HG03045 (cell line): ENCODE data around the gene EFEMP2.
A peak's percentile ranks its signal among the peaks of the same experiment; 100 is the strongest.

Experiments
- ATAC-seq: cut with Tn5 transposase; IDR thresholded peaks from one replicate; pipeline ENCODE4 v1.9.1; 2021; ENCODE audit warnings: mild to moderate bottlenecking, moderate library complexity; ENCODE audit not compliant: unreplicated experiment

The EFEMP2 gene

DNA sequence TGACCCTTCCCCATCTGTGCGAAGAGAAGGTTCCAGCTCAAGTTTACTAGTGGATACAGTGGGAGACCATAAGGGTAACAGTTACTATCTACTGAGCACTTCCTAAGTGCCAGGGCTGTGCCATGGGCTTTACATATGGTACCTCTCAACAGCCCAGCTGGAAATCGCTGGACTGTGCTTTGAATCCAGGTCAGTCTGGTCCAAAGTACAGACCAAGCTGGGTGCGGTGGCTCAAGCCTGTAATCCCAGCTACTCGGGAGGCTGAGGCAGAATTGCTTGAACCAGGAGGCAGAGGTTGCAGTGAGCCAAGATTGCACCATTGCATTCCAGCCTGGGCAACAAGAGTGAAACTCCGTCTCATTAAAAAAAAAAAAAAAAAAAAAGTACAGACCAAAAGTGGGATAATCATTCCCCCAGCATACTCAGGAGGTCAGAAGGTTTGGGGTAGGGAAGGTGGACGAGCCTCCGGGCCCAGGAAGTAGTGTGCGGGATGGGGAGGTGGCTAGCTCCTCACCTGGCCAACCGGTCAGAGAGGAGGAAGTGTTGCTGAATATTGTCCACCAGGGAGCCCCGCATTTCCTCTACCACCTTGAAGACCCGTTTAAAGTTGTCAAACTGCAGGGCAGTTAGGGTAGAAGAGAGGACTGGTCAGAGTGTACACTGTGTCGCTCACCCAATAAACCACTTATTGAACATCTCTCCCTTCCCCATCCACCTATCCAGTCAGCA, 13.4 kb upstream of the EFEMP2 start:
- ATAC-seq: no peak

GRCh38 chr11:65885231-65885630, 12.6 kb upstream of the EFEMP2 start:
- no peak for ATAC-seq

GRCh38 chr11:65884716-65885092, 12.1 kb upstream of the EFEMP2 start:
- ATAC-seq: no peak

DNA sequence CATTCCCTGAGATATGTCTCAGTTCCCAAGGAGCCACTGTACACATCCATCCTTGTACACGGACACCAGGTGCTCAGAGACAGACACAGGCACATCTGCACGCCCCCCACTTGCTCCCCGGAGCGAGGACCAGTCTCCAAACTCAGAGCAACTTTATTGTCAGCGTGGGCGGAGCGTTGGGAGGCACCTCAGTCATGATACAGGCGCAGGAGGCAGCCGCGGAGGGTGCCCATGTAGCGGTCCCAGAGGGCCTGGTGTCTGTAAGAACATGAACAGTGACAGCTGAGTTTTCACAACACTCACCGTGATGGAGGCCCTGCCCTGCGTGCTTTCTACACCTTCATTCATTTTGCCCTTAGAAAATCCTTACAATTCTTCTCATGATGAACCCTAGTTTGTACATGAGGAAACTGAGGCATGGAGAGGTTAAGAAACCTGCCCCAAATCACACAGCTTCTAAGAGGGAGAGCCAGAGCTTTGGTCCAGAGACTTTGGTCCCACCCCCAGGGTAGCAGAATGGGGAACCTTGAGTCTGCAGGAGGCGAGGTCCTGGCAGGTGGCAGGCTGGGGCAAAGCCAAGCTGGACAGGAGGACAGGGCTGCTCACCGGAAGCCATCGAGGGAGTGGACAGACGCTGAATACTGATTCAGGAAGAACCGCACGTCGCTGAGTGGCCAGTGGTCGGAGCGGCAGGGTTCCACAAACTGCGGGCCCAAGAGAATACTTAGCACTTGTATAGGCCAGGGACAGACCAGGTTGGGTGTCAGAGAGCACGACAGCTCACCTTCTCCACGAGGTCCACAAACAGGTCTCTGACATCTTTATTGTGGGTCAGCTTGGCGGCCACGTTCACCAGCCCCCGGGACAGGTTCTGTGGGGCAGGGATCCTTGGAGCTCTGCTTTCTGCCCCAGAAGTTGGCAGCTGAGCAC, 11.5 kb upstream of the EFEMP2 start:
- ATAC-seq: no peak

DNA sequence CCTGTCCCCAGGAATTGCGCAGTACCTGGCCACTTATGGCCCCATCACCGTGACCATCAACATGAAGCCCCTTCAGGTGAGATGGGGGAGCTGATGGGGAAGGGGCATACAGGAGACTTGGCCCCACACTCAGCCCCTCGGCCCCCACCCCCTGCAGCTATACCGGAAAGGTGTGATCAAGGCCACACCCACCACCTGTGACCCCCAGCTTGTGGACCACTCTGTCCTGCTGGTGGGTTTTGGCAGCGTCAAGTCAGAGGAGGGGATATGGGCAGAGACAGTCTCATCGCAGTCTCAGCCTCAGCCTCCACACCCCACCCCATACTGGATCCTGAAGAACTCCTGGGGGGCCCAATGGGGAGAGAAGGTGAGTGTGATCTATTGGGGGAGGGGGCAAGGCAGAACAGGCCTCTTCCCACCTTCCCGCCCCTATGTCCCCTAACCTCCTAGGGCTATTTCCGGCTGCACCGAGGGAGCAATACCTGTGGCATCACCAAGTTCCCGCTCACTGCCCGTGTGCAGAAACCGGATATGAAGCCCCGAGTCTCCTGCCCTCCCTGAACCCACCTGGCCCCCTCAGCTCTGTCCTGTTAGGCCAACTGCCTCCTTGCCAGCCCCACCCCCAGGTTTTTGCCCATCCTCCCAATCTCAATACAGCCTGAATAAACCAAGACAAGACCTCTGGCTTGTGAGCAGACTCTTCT, 10.6 kb upstream of the EFEMP2 start:
- ATAC-seq: no peak

DNA sequence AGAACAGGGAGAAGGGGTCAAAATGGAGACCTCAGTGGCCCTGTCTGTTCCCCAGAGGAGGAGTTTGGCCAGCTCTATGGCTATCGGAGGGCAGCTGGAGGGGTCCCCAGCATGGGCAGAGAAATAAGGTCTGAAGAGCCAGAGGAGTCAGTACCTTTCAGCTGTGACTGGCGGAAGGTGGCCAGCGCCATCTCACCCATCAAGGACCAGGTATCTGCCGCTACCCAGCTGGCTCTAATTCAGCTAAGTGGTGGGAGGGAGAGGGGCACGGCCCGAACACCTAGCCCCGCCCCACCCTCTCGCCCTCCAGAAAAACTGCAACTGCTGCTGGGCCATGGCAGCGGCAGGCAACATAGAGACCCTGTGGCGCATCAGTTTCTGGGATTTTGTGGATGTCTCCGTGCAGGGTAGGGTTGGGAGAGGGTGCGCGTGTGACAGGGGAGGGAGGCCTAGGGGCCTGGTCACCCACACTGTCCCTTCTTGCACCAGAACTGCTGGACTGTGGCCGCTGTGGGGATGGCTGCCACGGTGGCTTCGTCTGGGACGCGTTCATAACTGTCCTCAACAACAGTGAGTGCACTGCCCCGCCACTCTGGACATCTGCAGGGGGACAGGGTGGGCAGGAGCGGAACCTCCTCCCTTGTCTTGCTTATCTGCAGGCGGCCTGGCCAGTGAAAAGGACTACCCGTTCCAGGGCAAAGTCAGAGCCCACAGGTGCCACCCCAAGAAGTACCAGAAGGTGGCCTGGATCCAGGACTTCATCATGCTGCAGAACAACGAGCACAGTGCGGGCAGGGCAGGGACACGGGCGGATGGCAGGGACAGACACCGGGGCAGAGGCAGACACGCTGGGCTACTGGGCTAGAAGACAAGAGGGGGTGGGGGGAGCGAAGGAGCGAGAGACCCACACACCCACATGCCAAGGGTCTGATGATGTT, 9.8 kb upstream of the EFEMP2 start:
- no peak for ATAC-seq

- ATAC-seq: no peak
Measured at GRCh38 chr11:65880844-65881421, 8.3 kb upstream of the EFEMP2 start.

- ATAC-seq: no peak
Measured at GRCh38 chr11:65880027-65880426, 7.4 kb upstream of the EFEMP2 start.

GRCh38 chr11:65879617-65880016, 7.0 kb upstream of the EFEMP2 start, which contains the start of gene CTSW:
CTSW (plus strand) TSS chr11:65879837; CDS start chr11:65879855, 18 bp downstream.
- ATAC-seq: no peak

- peak; percentile 71 for ATAC-seq
Measured at GRCh38 chr11:65873318-65874156, 937 bp upstream of the EFEMP2 start.

GRCh38 chr11:65871811-65872548, 620 bp downstream of the EFEMP2 start:
- ATAC-seq: no peak

DNA sequence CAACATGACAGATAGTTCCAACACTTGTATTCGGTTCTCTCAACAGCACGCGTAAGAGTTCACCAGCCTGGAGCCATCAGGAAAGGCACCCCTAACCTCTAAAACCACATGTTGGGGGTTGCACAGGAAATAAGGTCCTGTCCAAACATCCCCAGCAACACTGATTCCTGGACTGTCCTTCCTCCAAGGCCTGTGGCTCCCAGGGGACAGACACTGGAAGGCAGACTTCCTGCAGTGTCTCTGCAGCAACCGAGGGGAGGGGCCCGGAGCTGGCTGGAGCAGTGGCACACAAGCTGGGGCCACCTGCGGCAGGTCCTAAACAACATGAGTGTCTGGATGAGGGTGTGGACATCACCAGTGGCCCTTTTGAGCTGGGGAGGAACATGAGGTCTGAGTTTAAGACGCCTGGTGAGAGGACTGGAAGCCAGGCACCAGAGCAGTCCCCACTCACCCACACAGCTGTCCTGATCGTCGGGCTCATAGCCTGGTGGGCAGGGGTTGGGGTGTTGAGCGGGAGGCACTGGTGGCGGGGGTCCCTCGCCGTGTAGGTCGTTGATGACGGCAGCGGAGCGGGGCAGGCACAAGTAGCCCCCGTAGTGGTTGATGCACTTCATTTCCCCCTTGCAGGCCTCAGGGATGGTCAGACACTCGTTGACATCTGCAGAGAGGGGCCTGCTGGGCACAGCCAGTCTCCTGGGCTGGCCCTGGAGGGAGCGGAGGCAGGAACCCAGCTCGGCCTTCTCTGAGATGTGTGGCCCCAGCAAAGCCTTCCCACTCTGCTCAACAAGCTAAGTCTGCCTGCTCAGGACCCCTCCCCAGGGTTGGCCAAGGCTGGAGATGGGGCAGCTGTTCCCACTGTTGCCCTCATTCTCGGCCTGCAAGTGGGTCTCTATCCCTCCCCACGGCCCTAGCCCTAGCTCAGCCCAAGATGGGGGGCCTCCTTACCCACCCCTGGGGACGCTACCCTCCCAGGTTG, 1.6 kb downstream of the EFEMP2 start:
- ATAC-seq: no peak

DNA sequence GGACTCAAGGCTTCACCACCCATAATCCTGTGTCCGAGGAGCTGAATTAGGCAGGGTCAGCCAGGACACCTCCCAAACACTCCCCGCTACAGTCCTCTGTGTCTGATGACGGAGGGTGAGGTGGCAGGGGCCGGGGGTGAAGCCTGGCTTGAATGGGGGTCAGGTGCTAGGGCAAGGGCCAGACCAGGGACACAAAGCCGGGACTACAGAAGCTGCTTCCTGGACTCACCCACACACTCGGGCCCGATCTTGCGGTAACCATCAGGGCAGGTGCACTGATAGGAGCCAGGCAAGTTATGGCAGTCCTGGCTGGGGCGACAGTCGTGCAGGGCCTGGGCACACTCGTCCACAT, 2.3 kb downstream of the EFEMP2 start:
- ATAC-seq: no peak

DNA sequence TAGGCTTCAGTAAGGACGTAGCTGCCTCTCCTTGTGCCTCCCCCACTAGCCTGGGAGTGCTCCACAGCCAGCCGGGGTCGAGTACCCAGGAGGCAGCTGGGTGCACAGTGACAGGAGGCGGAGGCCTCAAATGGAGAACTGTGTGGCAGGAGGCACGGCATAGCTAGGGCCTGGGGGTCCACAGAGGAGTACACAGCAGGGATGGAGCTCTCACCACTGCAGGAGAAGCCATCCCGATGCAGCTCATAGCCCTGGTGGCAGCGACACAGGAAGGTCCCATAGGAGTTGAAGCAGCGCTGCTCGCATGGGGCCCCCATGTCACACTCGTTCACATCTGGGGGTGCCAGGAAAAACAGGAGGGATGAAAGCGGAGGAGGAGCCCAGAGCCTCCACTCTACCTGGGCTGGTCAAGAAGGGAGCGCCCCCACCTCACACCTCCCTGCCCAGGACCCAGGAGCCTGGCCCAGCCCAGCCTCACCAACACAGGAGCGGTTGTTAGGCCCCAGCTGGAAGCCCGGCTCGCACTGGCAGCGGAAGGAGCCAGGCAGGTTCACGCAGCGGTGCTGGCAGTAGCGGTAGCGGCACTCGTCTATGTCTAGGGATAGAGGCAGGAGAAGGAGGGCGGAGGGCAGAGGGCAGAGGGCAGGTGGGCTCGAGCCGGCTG, 2.8 kb downstream of the EFEMP2 start:
- ATAC-seq: no peak

GRCh38 chr11:65868907-65869306, 3.7 kb downstream of the EFEMP2 start:
- ATAC-seq: no peak

- ATAC-seq: no peak
Measured at GRCh38 chr11:65868076-65868667, 4.4 kb downstream of the EFEMP2 start.
